SU-DHL-6 (cell line): ENCODE data around the gene SLC4A7.

Experiments
- H2AFZ ChIP-seq: fragments of 200-600 bp; sonication (generic); 2 replicates; pipeline ENCODE4 v1.6.1; 2014; ENCODE audit warnings: low read depth, mild to moderate bottlenecking, moderate library complexity, mixed read lengths, antibody characterized with exemption, low read length; ENCODE audit not compliant: severe bottlenecking
- H3F3A ChIP-seq: fragments of 200-600 bp; shearing (Covaris generic); 2 replicates; pipeline ENCODE4 v1.6.0; 2016; ENCODE audit warnings: antibody characterized with exemption, mild to moderate bottlenecking; ENCODE audit not compliant: insufficient read depth
- H3K27ac ChIP-seq: fragments of 200-600 bp; sonication (generic); 2 replicates; pipeline ENCODE4 v1.5.1; 2016; ENCODE audit warnings: low read depth, mild to moderate bottlenecking, low read length, moderate library complexity, mixed read lengths
- H3K27me3 ChIP-seq: fragments of 200-600 bp; sonication (generic), shearing (Covaris generic); 2 replicates; pipeline ENCODE4 v1.6.0; 2014; ENCODE audit warnings: mild to moderate bottlenecking, low read length
- H3K36me3 ChIP-seq: fragments of 200-600 bp; sonication (generic); 2 replicates; pipeline ENCODE4 v1.6.1; 2014; ENCODE audit warnings: mild to moderate bottlenecking, low read length, mixed read lengths
- H3K4me2 ChIP-seq: fragments of 300-600, 200-600 bp; shearing (Covaris generic), sonication (generic); 2 replicates; pipeline ENCODE4 v1.6.0; 2014; ENCODE audit warnings: low read length, low read depth, mild to moderate bottlenecking; ENCODE audit not compliant: poor library complexity, severe bottlenecking
- H3K4me3 ChIP-seq: fragments of 200-600 bp; sonication (generic); 2 replicates; pipeline ENCODE4 v1.5.1; 2014; ENCODE audit warnings: antibody characterized with exemption, low read length, mild to moderate bottlenecking, mixed read lengths; ENCODE audit not compliant: insufficient read depth, poor library complexity, severe bottlenecking
- H3K79me2 ChIP-seq: fragments of 200-600 bp; sonication (generic); 2 replicates; pipeline ENCODE4 v1.6.1; 2014; ENCODE audit warnings: mild to moderate bottlenecking, low read length, moderate library complexity; ENCODE audit not compliant: insufficient read depth
- H3K9ac ChIP-seq: fragments of 200-600 bp; sonication (generic); 2 replicates; pipeline ENCODE4 v1.7.0; 2014; ENCODE audit warnings: mild to moderate bottlenecking, low read length
- H3K9me2 ChIP-seq: fragments of 200-600 bp; sonication (generic); replicated peaks from 2 replicates; pipeline ENCODE4 v1.6.1; 2014; ENCODE audit warnings: low read length; ENCODE audit not compliant: insufficient read depth
- H3K9me3 ChIP-seq: fragments of 200-600 bp; sonication (generic); 2 replicates; pipeline ENCODE4 v1.6.1; 2014; ENCODE audit warnings: low read length, mixed read lengths; ENCODE audit not compliant: insufficient read depth
- H4K20me1 ChIP-seq: fragments of 200-600 bp; sonication (generic); 2 replicates; pipeline ENCODE4 v1.6.1; 2014; ENCODE audit warnings: low read depth, mild to moderate bottlenecking, antibody characterized with exemption, low read length, moderate library complexity, mixed read lengths
- EZH2phosphoT487 ChIP-seq: fragments of 200-600 bp; sonication (generic), shearing (Covaris generic); conservative IDR thresholded peaks from 2 replicates; pipeline ENCODE4 v1.6.1; 2018; ENCODE audit warnings: mild to moderate bottlenecking, antibody characterized with exemption, low read length, moderate library complexity, mixed read lengths
- TF ChIP-seq, protein P1 (sequence below): fragments of 200-600 bp; sonication (generic); IDR thresholded peaks from one replicate; pipeline ENCODE4 v1.5.1; 2017; ENCODE audit warnings: antibody characterized with exemption, mild to moderate bottlenecking, low read length, moderate library complexity; ENCODE audit not compliant: insufficient read depth, poor library complexity, severe bottlenecking

SLC4A7 gene

DNA sequence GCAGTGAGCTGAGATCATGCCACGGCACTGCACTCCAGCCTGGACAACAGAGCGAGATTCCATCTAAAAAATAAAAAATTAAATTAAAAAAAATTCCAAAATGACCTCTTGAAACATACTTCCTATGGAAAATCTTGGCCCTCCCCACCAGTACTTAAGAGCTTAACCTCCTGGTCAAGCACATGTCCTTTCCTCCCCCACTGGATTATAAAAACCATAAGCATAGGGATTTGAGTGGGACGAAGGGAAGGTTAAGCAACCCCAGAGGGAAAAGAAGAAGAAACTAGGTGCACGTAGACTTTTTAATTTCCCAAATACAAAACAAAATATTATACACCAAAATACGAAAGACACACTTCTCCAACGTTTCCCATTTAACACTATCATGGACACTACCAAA, 25.3 kb downstream of the SLC4A7 start:
- Histone ChIP-seq H3K36me3 (peaks cover 8% of the 10 kb centered on the region; the same call in 1 of the 2 replicates), H3K9me2 (no peaks in the 10 kb centered on the region), H3K79me2 (peaks cover 93% of the 10 kb centered on the region), H2AFZ (no peak overlapping the region), H4K20me1 (peaks cover 12% of the 10 kb centered on the region; the same call in 1 of the 2 replicates), H3K27ac (no peak overlapping the region), H3K9me3 (no peaks in the 10 kb centered on the region), H3K4me3 (no peak overlapping the region), H3F3A (peaks cover 7% of the 10 kb centered on the region; the same call in 1 of the 2 replicates), H3K27me3 (no peaks in the 10 kb centered on the region), H3K4me2 (no peak overlapping the region), H3K9ac (no peak overlapping the region)
- TF ChIP-seq, protein P1, sequence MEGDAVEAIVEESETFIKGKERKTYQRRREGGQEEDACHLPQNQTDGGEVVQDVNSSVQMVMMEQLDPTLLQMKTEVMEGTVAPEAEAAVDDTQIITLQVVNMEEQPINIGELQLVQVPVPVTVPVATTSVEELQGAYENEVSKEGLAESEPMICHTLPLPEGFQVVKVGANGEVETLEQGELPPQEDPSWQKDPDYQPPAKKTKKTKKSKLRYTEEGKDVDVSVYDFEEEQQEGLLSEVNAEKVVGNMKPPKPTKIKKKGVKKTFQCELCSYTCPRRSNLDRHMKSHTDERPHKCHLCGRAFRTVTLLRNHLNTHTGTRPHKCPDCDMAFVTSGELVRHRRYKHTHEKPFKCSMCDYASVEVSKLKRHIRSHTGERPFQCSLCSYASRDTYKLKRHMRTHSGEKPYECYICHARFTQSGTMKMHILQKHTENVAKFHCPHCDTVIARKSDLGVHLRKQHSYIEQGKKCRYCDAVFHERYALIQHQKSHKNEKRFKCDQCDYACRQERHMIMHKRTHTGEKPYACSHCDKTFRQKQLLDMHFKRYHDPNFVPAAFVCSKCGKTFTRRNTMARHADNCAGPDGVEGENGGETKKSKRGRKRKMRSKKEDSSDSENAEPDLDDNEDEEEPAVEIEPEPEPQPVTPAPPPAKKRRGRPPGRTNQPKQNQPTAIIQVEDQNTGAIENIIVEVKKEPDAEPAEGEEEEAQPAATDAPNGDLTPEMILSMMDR: no peak
- no peak for TF ChIP-seq EZH2phosphoT487

DNA sequence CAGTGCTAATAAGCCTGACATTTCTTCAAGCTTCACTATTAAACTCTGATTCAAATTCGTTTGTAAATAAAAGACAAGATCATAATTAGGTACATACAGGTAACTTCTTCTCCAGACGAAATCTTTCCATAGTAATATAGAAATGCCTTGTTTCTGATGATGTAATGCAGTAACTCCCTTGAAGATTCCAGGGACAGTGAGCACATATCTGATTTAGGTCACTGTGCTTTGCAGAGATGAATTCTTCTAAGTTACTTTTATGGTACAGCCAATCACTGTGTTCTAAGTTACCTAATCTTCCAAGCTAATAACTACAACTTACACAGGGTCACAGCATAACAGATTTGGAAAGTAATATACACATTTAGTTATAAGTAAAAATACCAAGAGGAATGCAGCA, 27.6 kb downstream of the SLC4A7 start:
- peaks cover 89% of the 10 kb centered on the region for H3K79me2 ChIP-seq
- H3K9me3 ChIP-seq: no peaks in the 10 kb centered on the region
- TF ChIP-seq EZH2phosphoT487: no peak
- TF ChIP-seq, protein P1: no peak
- H3K36me3 ChIP-seq: peaks cover 10% of the 10 kb centered on the region; the same call in 1 of the 2 replicates
- no peak overlapping the region for H3K9ac ChIP-seq
- no peaks in the 10 kb centered on the region for H3K9me2 ChIP-seq
- no peaks in the 10 kb centered on the region for H3K27me3 ChIP-seq
- H4K20me1 ChIP-seq: peaks cover 16% of the 10 kb centered on the region; the same call in 1 of the 2 replicates
- no peak overlapping the region for H3K4me3 ChIP-seq
- peaks cover 7% of the 10 kb centered on the region; the same call in 1 of the 2 replicates for H3F3A ChIP-seq
- H2AFZ ChIP-seq: no peak overlapping the region
- H3K27ac ChIP-seq: no peak overlapping the region
- no peak overlapping the region for H3K4me2 ChIP-seq

DNA sequence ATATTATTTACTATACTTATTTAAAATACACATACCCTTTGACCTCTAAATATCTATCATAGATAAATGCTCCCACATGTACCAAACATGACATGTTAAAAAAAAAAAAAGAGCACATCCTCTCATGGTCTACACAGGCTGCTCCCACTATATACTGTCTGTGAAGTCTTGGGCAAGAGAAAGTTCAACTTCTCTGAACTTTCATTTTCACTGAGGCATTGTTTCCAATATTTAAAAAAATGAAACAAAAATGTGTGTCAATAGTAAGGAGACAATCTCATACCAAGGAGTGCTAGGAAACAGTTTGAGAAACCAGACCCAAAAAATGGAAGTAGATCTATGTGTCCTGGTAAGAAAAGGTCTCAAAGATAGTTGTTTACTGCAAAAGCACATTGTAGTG, 29.3 kb downstream of the SLC4A7 start:
- Histone ChIP-seq H3K4me3 (no peak overlapping the region), H3K27me3 (no peaks in the 10 kb centered on the region), H3K9me2 (no peaks in the 10 kb centered on the region), H3K9ac (no peak overlapping the region), H3K9me3 (no peaks in the 10 kb centered on the region), H4K20me1 (peaks cover 17% of the 10 kb centered on the region; the same call in 1 of the 2 replicates), H3K36me3 (peaks cover 14% of the 10 kb centered on the region; the same call in 1 of the 2 replicates), H3K4me2 (no peak overlapping the region), H2AFZ (no peak overlapping the region), H3K27ac (no peak overlapping the region), H3K79me2 (peaks cover 80% of the 10 kb centered on the region), H3F3A (peaks cover 7% of the 10 kb centered on the region; the same call in 1 of the 2 replicates)
- no peak for TF ChIP-seq EZH2phosphoT487
- TF ChIP-seq, protein P1: no peak
